Sigmoid colon (tissue), 4 donors: ENCODE data around the gene CBFA2T2.

Experiments
- POLR2AphosphoS5 ChIP-seq, 4 donors: sonication (generic); formaldehyde crosslinking; IDR thresholded peaks; one replicate each; pipeline ENCODE4 v1.6.1; 2017; ENCODE audit warnings: antibody characterized with exemption in 4 of 4
- TF ChIP-seq, protein P1 (sequence below), 4 experiments: fragments of 450-650 bp in 3 of 4; fragments of 200-600 bp in 1 of 4; IDR thresholded peaks; one replicate each; pipeline ENCODE4 v1.5.1; 2016 to 2019; ENCODE audit warnings: antibody characterized with exemption in 4 of 4, mild to moderate bottlenecking in 3 of 4, moderate library complexity in 2 of 4

DNA sequence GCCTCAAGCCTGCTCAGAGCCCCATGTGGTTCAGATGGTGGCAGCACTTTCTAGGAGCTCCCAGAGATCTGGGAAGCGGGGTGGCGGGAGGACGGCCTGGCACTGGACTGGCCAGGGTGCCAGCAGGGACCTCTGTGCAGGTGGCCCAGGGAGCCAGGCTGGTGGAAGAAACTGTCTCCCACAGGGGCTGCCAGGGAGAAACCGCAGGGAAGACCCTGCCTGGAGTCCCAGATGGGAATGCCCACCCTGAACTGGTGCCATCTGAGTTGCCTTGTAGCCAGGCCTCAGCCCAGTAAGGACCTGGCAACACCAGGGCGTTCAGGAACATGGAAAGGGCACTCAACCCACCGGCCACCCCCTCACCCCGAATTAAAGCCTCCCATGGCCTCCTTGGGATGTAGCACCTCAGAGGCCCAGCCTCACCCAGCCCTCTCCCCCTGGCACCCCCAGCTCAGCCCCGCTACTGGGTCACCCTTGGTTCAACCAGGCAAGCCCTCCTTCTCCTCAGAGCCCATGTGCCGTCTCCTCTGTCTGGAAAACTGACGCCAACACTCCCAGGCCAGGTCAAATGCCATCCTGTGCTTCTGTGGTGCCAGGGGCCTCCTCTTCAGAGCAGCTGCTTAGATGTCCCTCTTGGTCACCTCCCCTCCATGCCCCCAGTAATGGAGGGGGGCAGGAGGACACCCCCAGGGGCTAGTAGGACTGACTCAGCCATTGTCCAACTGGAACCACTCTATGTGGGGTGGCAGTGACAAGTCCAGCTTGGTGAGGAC, 166.3 kb downstream of the CBFA2T2 start:
- TF ChIP-seq, protein P1, sequence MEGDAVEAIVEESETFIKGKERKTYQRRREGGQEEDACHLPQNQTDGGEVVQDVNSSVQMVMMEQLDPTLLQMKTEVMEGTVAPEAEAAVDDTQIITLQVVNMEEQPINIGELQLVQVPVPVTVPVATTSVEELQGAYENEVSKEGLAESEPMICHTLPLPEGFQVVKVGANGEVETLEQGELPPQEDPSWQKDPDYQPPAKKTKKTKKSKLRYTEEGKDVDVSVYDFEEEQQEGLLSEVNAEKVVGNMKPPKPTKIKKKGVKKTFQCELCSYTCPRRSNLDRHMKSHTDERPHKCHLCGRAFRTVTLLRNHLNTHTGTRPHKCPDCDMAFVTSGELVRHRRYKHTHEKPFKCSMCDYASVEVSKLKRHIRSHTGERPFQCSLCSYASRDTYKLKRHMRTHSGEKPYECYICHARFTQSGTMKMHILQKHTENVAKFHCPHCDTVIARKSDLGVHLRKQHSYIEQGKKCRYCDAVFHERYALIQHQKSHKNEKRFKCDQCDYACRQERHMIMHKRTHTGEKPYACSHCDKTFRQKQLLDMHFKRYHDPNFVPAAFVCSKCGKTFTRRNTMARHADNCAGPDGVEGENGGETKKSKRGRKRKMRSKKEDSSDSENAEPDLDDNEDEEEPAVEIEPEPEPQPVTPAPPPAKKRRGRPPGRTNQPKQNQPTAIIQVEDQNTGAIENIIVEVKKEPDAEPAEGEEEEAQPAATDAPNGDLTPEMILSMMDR (IDR thresholded peaks at IDR 0.05): no peak
- TF ChIP-seq POLR2AphosphoS5 (IDR thresholded peaks at IDR 0.05): no peak
